ENCODE results near the gene PLXDC2.

DNA sequence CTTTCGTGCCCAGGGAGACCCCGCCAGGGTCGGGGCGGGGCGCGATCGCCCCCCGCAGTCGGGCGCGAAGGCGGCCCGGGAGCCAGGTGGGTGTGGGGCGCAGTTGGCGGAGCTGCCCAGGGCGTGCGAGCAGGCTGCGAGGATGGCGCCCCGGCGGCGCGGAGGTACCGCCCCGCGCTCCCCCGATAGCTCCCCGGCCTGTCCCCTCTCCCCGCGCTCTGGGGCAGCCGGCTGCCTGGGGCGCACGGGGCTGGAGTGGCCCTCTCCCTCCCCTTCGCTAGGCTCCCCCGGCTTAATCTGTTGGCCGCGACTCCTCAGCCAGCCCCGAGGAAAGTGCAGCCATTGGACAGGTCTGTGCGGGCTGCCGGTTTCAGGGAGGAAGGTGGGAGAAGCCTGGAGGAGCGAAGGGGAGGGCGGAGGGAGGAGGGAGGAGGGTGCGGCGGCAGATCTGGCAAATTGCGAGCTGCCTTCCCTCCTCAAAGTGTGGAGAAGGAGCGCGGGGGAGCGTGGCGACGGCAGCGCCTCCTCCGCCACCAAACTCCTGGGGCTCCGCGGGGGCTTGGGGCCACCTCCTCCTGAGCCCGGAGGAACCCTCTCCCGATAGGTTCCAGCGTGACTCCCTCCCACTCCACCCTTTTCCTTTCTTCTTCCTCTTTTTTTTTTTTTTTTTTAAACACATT lies 361 bp upstream of the PLXDC2 start:
- TF ChIP-seq CTCF (IDR thresholded peaks at IDR 0.05) (no peak), POLR2A (IDR thresholded peaks at IDR 0.05) (peak in 1 of 2 donors; percentile 61)

Measured in heart left ventricle (tissue), 13 donors.